Stimulated activated memory B cell treated with anti-CD40 and anti-IgM and Interleukin-4, amounts not matched to agents 10 μg/mL and 1 μg/mL and 100 μg/mL, for 72 hours (primary cell): Measurements from ENCODE around the gene LYVE1.
A peak's percentile ranks its signal among the peaks of the same experiment; 100 is the strongest.
"Not testable (repeated sequence)": the region's sequence is repeated elsewhere in the genome, so short reads cannot be mapped to it uniquely, and the experiment has no call there.

ENCODE experiments used
- ATAC-seq: fragments of 150-1000 bp; cut with Tn5 transposase; 2 replicates; pipeline ENCODE4 v1.10.0; 2021
- H3K27ac Mint-ChIP-seq: one replicate; pipeline ENCODE4 v1.8.0; 2022; ENCODE audit warnings: mild to moderate bottlenecking, mixed read lengths
- H3K27me3 Mint-ChIP-seq: one replicate; pipeline ENCODE4 v1.8.0; 2022; ENCODE audit warnings: mixed read lengths
- H3K36me3 Mint-ChIP-seq: one replicate; pipeline ENCODE4 v1.8.0; 2022; ENCODE audit warnings: mixed read lengths
- H3K4me1 Mint-ChIP-seq: one replicate; pipeline ENCODE4 v1.8.0; 2022; ENCODE audit warnings: mixed read lengths
- H3K4me3 Mint-ChIP-seq: one replicate; pipeline ENCODE4 v1.8.0; 2022; ENCODE audit warnings: mild to moderate bottlenecking, moderate library complexity, mixed read lengths
- H3K9me3 Mint-ChIP-seq: one replicate; pipeline ENCODE4 v1.8.0; 2022; ENCODE audit warnings: mixed read lengths

The LYVE1 gene

GRCh38 chr11:10600570-10601248, 32.2 kb upstream of the LYVE1 start:
- Mint-ChIP-seq H3K9me3 (peaks cover 7% of the 10 kb centered on the region), H3K27ac (peak overlapping the region; percentile 97), H3K4me3 (no peak overlapping the region), H3K36me3 (peaks cover 27% of the 10 kb centered on the region), H3K27me3 (no peaks in the 10 kb centered on the region), H3K4me1 (peaks cover 71% of the 10 kb centered on the region)
- ATAC-seq, result no peak

DNA sequence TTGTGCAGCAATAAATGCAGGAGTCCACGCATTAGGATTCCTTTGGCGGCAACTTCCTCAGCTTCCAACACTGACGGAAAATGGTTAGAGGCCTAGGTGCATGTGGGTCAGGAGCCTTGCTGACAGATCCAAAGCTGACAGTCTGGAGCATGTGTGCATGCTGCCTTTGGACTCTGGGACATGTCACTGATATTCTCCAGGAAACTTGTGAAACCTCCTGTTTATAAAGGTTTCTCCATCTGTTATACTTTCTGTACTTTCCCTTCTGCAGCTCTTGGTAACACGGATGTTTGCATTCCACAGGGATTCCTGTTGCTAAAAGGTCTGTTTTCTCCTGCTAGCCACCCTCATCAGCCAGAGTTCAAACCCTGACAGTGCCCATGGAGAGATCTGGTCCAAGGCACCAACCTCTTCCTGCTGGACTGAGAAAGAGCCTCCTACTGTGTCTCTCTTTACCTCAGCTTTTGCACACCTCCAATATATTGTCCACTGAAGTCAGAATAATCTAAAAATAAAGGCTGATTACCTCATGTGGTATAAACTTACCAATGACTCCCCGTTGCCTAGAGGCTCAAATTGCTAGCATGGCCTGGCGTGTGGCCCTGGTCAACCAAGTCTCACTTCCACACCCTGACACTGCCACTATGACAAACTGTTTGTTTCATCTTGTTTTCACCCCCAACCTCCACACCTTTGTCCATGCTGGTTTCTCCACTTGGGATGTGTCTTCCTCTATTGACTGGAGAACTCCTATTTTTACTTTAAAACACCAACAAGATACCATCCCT, 31.1 kb upstream of the LYVE1 start:
- H3K4me1 Mint-ChIP-seq, result peaks cover 64% of the 10 kb centered on the region
- no peaks in the 10 kb centered on the region for H3K27me3 Mint-ChIP-seq
- H3K4me3 Mint-ChIP-seq, result no peak overlapping the region
- peaks cover 8% of the 10 kb centered on the region for H3K9me3 Mint-ChIP-seq
- ATAC-seq, result no peak
- peak overlapping the region; percentile 97 for H3K27ac Mint-ChIP-seq
- peaks cover 29% of the 10 kb centered on the region for H3K36me3 Mint-ChIP-seq

GRCh38 chr11:10598816-10599215, 30.4 kb upstream of the LYVE1 start:
- Mint-ChIP-seq H3K4me1 (peaks cover 65% of the 10 kb centered on the region), H3K27me3 (no peaks in the 10 kb centered on the region), H3K9me3 (peaks cover 8% of the 10 kb centered on the region), H3K36me3 (peaks cover 29% of the 10 kb centered on the region), H3K4me3 (no peak overlapping the region), H3K27ac (no peak overlapping the region)
- no peak for ATAC-seq

DNA sequence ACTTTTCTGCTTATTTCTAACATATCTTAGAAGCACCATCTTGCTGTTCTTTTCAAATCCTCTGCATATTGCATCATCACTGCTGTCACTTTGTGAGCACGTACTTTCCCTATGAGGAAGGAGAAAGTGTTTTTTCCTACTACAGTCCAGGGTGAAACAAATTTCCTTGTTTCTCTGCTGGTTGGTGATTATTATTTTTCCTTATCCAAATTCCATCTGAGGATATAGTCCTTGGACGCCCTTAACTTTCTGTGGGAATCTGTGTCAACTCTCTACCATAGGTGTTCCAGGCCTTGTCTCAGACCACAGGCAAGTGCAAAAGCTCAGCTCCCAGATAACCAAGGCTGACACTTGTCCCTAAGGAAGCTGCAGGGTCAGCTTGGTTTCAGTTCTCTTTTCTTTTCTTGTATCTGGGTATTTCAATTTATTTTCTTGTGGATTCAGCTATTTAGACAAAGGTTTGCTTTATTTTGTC, 29.4 kb upstream of the LYVE1 start:
- no peak for ATAC-seq
- H3K4me1 Mint-ChIP-seq, result peaks cover 70% of the 10 kb centered on the region
- peaks cover 29% of the 10 kb centered on the region for H3K36me3 Mint-ChIP-seq
- peaks cover 8% of the 10 kb centered on the region for H3K9me3 Mint-ChIP-seq
- H3K27ac Mint-ChIP-seq, result peak overlapping the region; percentile 20
- no peak overlapping the region for H3K4me3 Mint-ChIP-seq
- no peaks in the 10 kb centered on the region for H3K27me3 Mint-ChIP-seq

- not testable (repeated sequence) for H3K27me3 Mint-ChIP-seq, ATAC-seq, H3K4me3 Mint-ChIP-seq, H3K9me3 Mint-ChIP-seq, H3K27ac Mint-ChIP-seq
- peaks cover 57% of the 10 kb centered on the region for H3K4me1 Mint-ChIP-seq
- H3K36me3 Mint-ChIP-seq, result peaks cover 34% of the 10 kb centered on the region
Measured at GRCh38 chr11:10595840-10596239, 27.4 kb upstream of the LYVE1 start.

DNA sequence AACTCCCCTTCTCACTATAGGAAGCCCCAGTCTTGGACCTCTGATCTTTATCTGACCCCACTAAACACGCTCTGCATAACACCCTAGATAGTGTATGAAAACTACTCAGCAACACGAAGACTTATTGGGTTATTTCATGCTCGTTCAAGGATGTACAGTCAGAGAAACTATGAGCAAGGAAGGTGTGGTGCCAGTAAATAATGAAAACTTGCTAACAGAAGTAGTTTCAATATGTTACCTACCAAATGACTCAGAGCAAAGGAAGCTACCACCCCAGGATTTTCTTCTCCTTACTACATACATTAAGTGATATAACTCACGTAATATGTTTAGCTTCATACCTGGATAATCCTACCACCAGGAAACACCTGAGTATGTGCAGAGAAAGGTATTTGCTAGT, 25.9 kb upstream of the LYVE1 start:
- Mint-ChIP-seq H3K4me3 (no peak overlapping the region), H3K27me3 (no peaks in the 10 kb centered on the region), H3K9me3 (peaks cover 8% of the 10 kb centered on the region), H3K27ac (no peak overlapping the region), H3K36me3 (peaks cover 33% of the 10 kb centered on the region), H3K4me1 (peaks cover 53% of the 10 kb centered on the region)
- ATAC-seq, result no peak

DNA sequence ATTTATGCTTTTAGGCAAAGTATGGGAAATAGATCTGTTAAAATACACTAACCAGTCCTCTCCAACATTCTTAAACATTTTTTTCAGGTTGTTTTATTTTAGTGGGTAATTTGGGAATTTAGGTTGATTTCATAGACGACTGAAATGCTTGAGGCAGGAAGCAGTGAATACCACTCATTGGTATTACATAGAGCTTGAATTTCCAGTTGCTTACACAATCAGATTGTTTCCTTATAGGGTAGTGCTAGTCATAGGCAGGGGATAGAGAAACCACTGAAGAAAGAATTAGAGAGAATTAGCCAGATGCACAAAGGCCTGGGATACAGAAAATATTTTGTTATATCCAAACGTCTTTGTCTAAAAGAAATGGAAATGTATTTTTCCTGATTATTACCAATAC, 23.9 kb upstream of the LYVE1 start:
- H3K9me3 Mint-ChIP-seq, result peaks cover 8% of the 10 kb centered on the region
- H3K36me3 Mint-ChIP-seq, result peaks cover 32% of the 10 kb centered on the region
- ATAC-seq, result no peak
- H3K4me3 Mint-ChIP-seq, result no peak overlapping the region
- no peaks in the 10 kb centered on the region for H3K27me3 Mint-ChIP-seq
- no peak overlapping the region for H3K27ac Mint-ChIP-seq
- H3K4me1 Mint-ChIP-seq, result peaks cover 39% of the 10 kb centered on the region

- H3K4me1 Mint-ChIP-seq, result peaks cover 37% of the 10 kb centered on the region
- no peak overlapping the region for H3K4me3 Mint-ChIP-seq
- ATAC-seq, result no peak
- H3K9me3 Mint-ChIP-seq, result peaks cover 8% of the 10 kb centered on the region
- no peaks in the 10 kb centered on the region for H3K27me3 Mint-ChIP-seq
- H3K36me3 Mint-ChIP-seq, result peaks cover 32% of the 10 kb centered on the region
- H3K27ac Mint-ChIP-seq, result peak overlapping the region; percentile 47
Measured at GRCh38 chr11:10591741-10592140, 23.3 kb upstream of the LYVE1 start.

GRCh38 chr11:10590218-10590915, 21.9 kb upstream of the LYVE1 start:
- peaks cover 37% of the 10 kb centered on the region for H3K4me1 Mint-ChIP-seq
- no peak overlapping the region for H3K4me3 Mint-ChIP-seq
- no peak for ATAC-seq
- no peaks in the 10 kb centered on the region for H3K9me3 Mint-ChIP-seq
- no peaks in the 10 kb centered on the region for H3K27me3 Mint-ChIP-seq
- H3K36me3 Mint-ChIP-seq, result peaks cover 21% of the 10 kb centered on the region
- H3K27ac Mint-ChIP-seq, result no peak overlapping the region

- H3K4me3 Mint-ChIP-seq, result no peak overlapping the region
- H3K27me3 Mint-ChIP-seq, result no peaks in the 10 kb centered on the region
- no peaks in the 10 kb centered on the region for H3K9me3 Mint-ChIP-seq
- H3K4me1 Mint-ChIP-seq, result peaks cover 31% of the 10 kb centered on the region
- peaks cover 21% of the 10 kb centered on the region for H3K36me3 Mint-ChIP-seq
- no peak for ATAC-seq
- H3K27ac Mint-ChIP-seq, result no peak overlapping the region
Measured at GRCh38 chr11:10588904-10589303, 20.4 kb upstream of the LYVE1 start.

DNA sequence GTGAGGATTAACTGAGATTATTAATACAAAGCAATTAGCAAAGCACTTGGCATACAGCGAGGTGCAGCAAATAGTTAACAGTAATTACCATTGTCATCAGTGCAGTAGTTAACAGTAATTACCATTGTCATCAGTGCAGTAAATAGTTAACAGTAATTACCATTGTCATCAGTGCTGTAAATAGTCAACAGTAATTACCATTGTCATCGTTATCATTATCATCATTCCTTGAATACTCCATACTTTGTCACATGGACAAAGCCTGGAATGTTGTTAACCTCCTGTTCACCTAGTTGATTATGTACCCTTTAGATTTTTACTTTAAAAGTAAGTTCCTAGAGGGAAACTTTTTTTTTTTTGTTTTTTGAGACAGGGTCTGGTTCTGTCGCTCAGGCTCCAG, 19.5 kb upstream of the LYVE1 start:
- Mint-ChIP-seq H3K27ac (no peak overlapping the region), H3K4me3 (no peak overlapping the region), H3K36me3 (peaks cover 21% of the 10 kb centered on the region), H3K9me3 (no peaks in the 10 kb centered on the region), H3K4me1 (peaks cover 34% of the 10 kb centered on the region), H3K27me3 (no peaks in the 10 kb centered on the region)
- ATAC-seq, result no peak

DNA sequence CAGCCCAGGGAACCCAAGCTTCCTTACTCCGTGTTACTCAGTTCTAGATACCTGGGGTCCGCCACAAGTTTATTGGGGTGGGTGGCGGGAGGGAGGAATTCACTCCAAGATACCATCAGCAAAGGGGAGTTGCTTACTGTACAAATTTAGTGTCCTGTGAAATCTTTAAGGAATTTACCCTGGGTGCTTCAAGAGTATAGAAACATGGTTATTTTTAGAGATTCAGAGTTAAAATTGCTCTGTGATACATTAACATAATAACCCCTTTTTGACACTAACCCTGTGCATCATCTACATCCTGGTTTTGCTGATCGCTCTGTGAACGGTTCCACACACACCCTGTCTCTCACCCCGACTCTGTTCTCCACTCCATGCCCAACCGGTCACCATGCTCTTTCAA, 18.9 kb upstream of the LYVE1 start:
- Mint-ChIP-seq H3K27ac (no peak overlapping the region), H3K36me3 (peaks cover 21% of the 10 kb centered on the region), H3K4me1 (peaks cover 38% of the 10 kb centered on the region), H3K9me3 (no peaks in the 10 kb centered on the region), H3K4me3 (no peak overlapping the region), H3K27me3 (no peaks in the 10 kb centered on the region)
- ATAC-seq, result no peak

- H3K27ac Mint-ChIP-seq, result peak overlapping the region; percentile 25
- no peak for ATAC-seq
- H3K27me3 Mint-ChIP-seq, result no peaks in the 10 kb centered on the region
- no peaks in the 10 kb centered on the region for H3K9me3 Mint-ChIP-seq
- H3K4me1 Mint-ChIP-seq, result peaks cover 52% of the 10 kb centered on the region
- H3K36me3 Mint-ChIP-seq, result peaks cover 5% of the 10 kb centered on the region
- H3K4me3 Mint-ChIP-seq, result no peak overlapping the region
Measured at GRCh38 chr11:10584071-10584501, 15.6 kb upstream of the LYVE1 start.

- Mint-ChIP-seq H3K9me3 (no peaks in the 10 kb centered on the region), H3K4me1 (peaks cover 66% of the 10 kb centered on the region), H3K27me3 (no peaks in the 10 kb centered on the region), H3K27ac (peak overlapping the region; percentile 25), H3K4me3 (no peak overlapping the region), H3K36me3 (peaks cover 6% of the 10 kb centered on the region)
- peak; percentile 53 for ATAC-seq
Measured at GRCh38 chr11:10581481-10582019, 13.1 kb upstream of the LYVE1 start.

DNA sequence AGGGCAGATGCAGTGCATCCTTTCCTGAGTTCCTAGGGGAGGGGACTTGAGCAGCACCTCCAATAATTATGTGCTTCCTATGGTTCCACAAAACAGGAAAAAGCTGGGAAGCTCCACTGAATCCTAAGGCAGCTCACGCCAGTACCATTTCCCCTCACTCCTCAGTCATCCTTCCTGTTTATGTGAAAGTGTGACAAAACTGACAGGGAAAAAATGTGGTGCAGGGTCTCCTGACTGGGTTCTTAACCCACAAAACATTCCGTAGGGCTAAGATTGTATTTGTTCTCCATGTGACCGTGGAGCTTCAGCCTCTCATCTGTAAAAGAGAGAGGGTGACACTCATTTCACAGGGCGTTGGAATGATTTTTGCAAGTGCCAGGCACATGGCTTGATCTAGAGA, 12.2 kb upstream of the LYVE1 start:
- no peaks in the 10 kb centered on the region for H3K9me3 Mint-ChIP-seq
- peaks cover 6% of the 10 kb centered on the region for H3K36me3 Mint-ChIP-seq
- peak overlapping the region; percentile 25 for H3K27ac Mint-ChIP-seq
- peaks cover 58% of the 10 kb centered on the region for H3K4me1 Mint-ChIP-seq
- ATAC-seq, result no peak
- no peak overlapping the region for H3K4me3 Mint-ChIP-seq
- H3K27me3 Mint-ChIP-seq, result no peaks in the 10 kb centered on the region
